H1 (cell line): ENCODE data around the gene ARHGEF39. TPM values are rescaled to one million over a fixed set of nuclear protein-coding genes. Genes with fewer than 3 reads are reported as not detected.

Source experiments
- CTCF ChIA-PET: fragments of 300-600 bp; sonication (Branson Sonifier 250); formaldehyde crosslinking; loops from one replicate; lab custom pipeline; 2021; ENCODE audit not compliant: partially characterized antibody; lab: Charles Lee
- POLR2A ChIA-PET: fragments of 300-600 bp; sonication (Branson Sonifier 250); formaldehyde crosslinking; loops from one replicate; lab custom pipeline; 2021; ENCODE audit warnings: inconsistent platforms; ENCODE audit not compliant: partially characterized antibody; lab: Charles Lee
- DNase-seq, 2 experiments: peaks; one replicate each; pipeline versions ENCODE4 v3.0.0 to v3.0.0-alpha.2; 2010 to 2022; ENCODE audit warnings: low spot score in 2 of 2, low read depth in 1 of 2, mixed read lengths in 1 of 2
- FAIRE-seq: peaks from 2 replicates; lab custom pipeline; 2011; peaks lifted over from hg19 to GRCh38; lab: Jason Lieb, UNC
- H2AFZ ChIP-seq: 2 replicates; pipeline ENCODE4 v1.8.1; 2012; ENCODE audit warnings: low read length, inconsistent platforms
- H2AK5ac ChIP-seq: 2 replicates; pipeline ENCODE4 v1.6.1; 2013; ENCODE audit warnings: low read depth, low read length
- H2BK120ac ChIP-seq: replicated peaks from 2 replicates; pipeline ENCODE3; 2013; ENCODE audit warnings: low read depth, low read length, inconsistent platforms
- H2BK12ac ChIP-seq: 2 replicates; pipeline ENCODE4 v1.6.1; 2013; ENCODE audit warnings: low read depth, low read length
- H2BK15ac ChIP-seq: 2 replicates; pipeline ENCODE4 v1.6.1; 2013; ENCODE audit warnings: low read length
- H2BK20ac ChIP-seq: 2 replicates; pipeline ENCODE4 v1.6.1; 2013; ENCODE audit warnings: low read length
- H2BK5ac ChIP-seq: 2 replicates; pipeline ENCODE4 v1.6.1; 2013; ENCODE audit warnings: low read depth, low read length
- H3K14ac ChIP-seq: 2 replicates; pipeline ENCODE4 v1.6.1; 2013; ENCODE audit warnings: inconsistent platforms; ENCODE audit not compliant: insufficient read length
- H3K18ac ChIP-seq: 2 replicates; pipeline ENCODE4 v1.6.1; 2013; ENCODE audit warnings: low read length; ENCODE audit errors: extremely low read depth
- H3K23ac ChIP-seq: 2 replicates; pipeline ENCODE4 v1.6.1; 2013; ENCODE audit warnings: inconsistent platforms; ENCODE audit not compliant: insufficient read length
- H3K23me2 ChIP-seq: 2 replicates; pipeline ENCODE4 v1.6.1; 2013; ENCODE audit warnings: low read depth, low read length
- H3K27ac ChIP-seq: 2 replicates; pipeline ENCODE4 v1.6.1; 2011; ENCODE audit warnings: low read depth, low read length, inconsistent platforms
- H3K27me3 ChIP-seq, 4 experiments: replicated peaks in 1 of 4; 1 replicate in 1 of 4; 2 replicates in 3 of 4; pipeline versions ENCODE4 v1.6.1 to v1.8.1; 2011 to 2013; ENCODE audit warnings: low read length in 3 of 4, mild to moderate bottlenecking in 3 of 4, inconsistent platforms in 2 of 4, mixed read lengths in 2 of 4, moderate library complexity in 1 of 4; ENCODE audit not compliant: control insufficient read depth in 3 of 4, insufficient read depth in 3 of 4; ENCODE audit errors: extremely low read depth in 1 of 4
- H3K36me3 ChIP-seq, 4 experiments: 2 replicates each; pipeline versions ENCODE4 v1.6.1 to v1.8.1; 2011 to 2013; ENCODE audit warnings: mild to moderate bottlenecking in 4 of 4, low read length in 3 of 4, moderate library complexity in 2 of 4, control low read depth in 1 of 4, inconsistent platforms in 1 of 4; ENCODE audit not compliant: insufficient read depth in 4 of 4, control insufficient read depth in 2 of 4
- H3K4ac ChIP-seq: replicated peaks from 2 replicates; pipeline ENCODE3; 2013; ENCODE audit warnings: low read length, low read depth, mixed read lengths, inconsistent platforms; ENCODE audit not compliant: insufficient read length
- H3K4me1 ChIP-seq, 4 experiments: replicated peaks in 1 of 4; 1 replicate in 1 of 4; 2 replicates in 3 of 4; pipeline versions ENCODE4 v1.6.1 to v1.8.1; 2011 to 2013; ENCODE audit warnings: low read length in 3 of 4, inconsistent platforms in 2 of 4, mixed read lengths in 1 of 4; ENCODE audit not compliant: insufficient read depth in 4 of 4, control insufficient read depth in 3 of 4
- H3K4me2 ChIP-seq, 2 experiments: 2 replicates each; pipeline versions ENCODE4 v1.6.1 to v1.8.1; 2011 to 2013; ENCODE audit warnings: low read depth in 2 of 2, low read length in 2 of 2, control low read depth in 1 of 2, inconsistent platforms in 1 of 2, mild to moderate bottlenecking in 1 of 2; ENCODE audit not compliant: insufficient read depth in 1 of 2
- H3K4me3 ChIP-seq, 4 experiments: fragments of 200-600, 300-600 bp in 1 of 4; sonication (generic), shearing (Covaris generic), sonication (Bioruptor Twin) in 1 of 4; 2 replicates each; pipeline versions ENCODE4 v1.5.1 to v1.8.1; 2011 to 2016; ENCODE audit warnings: low read length in 4 of 4, low read depth in 3 of 4, control low read depth in 2 of 4, inconsistent platforms in 2 of 4, mild to moderate bottlenecking in 2 of 4, mixed read lengths in 1 of 4, moderate library complexity in 1 of 4; ENCODE audit not compliant: insufficient read depth in 2 of 4; ENCODE audit errors: extremely low read depth in 1 of 4
- H3K56ac ChIP-seq: replicated peaks from 2 replicates; pipeline ENCODE3; 2013; ENCODE audit warnings: low read depth, mild to moderate bottlenecking, mixed read lengths, low read length, inconsistent platforms; ENCODE audit not compliant: insufficient read length
- H3K79me1 ChIP-seq: 2 replicates; pipeline ENCODE4 v1.6.1; 2013; ENCODE audit warnings: low read depth, low read length, control low read depth
- H3K79me2 ChIP-seq, 2 experiments: 2 replicates each; pipeline versions ENCODE4 v1.6.1 to v1.8.1; 2012 to 2013; ENCODE audit warnings: low read length in 2 of 2, mild to moderate bottlenecking in 2 of 2, inconsistent platforms in 1 of 2; ENCODE audit not compliant: insufficient read depth in 2 of 2, control insufficient read depth in 1 of 2
- H3K9ac ChIP-seq, 4 experiments: replicated peaks in 1 of 4; 1 replicate in 1 of 4; 2 replicates in 3 of 4; pipeline versions ENCODE4 v1.6.1 to v1.8.1; 2011 to 2013; ENCODE audit warnings: low read depth in 3 of 4, low read length in 3 of 4, control low read depth in 2 of 4, mild to moderate bottlenecking in 2 of 4, moderate library complexity in 2 of 4, inconsistent platforms in 1 of 4; ENCODE audit errors: extremely low read depth in 1 of 4
- H3K9me3 ChIP-seq, 2 experiments: 2 replicates each; pipeline versions ENCODE4 v1.6.1 to v1.8.1; 2012 to 2013; ENCODE audit warnings: mild to moderate bottlenecking in 2 of 2, moderate library complexity in 2 of 2, control low read depth in 1 of 2, inconsistent platforms in 1 of 2, low read depth in 1 of 2, low read length in 1 of 2, mixed read lengths in 1 of 2; ENCODE audit not compliant: insufficient read depth in 2 of 2
- H4K20me1 ChIP-seq, 2 experiments: replicated peaks in 1 of 2; 2 replicates each; pipeline versions ENCODE3 to v1.8.1; 2011 to 2013; ENCODE audit warnings: inconsistent platforms in 2 of 2, low read length in 2 of 2, mild to moderate bottlenecking in 1 of 2; ENCODE audit not compliant: insufficient read depth in 2 of 2, control insufficient read depth in 1 of 2
- H4K5ac ChIP-seq: 2 replicates; pipeline ENCODE4 v1.6.1; 2013; ENCODE audit warnings: low read length, low read depth, mixed read lengths, inconsistent platforms; ENCODE audit not compliant: insufficient read length
- H4K8ac ChIP-seq: 2 replicates; pipeline ENCODE4 v1.8.0; 2013; ENCODE audit warnings: mild to moderate bottlenecking, moderate library complexity, low read length, inconsistent platforms; ENCODE audit not compliant: insufficient read depth; ENCODE audit errors: extremely low read depth
- H4K91ac ChIP-seq: replicated peaks from 2 replicates; pipeline ENCODE3; 2013; ENCODE audit warnings: low read length, mixed read lengths, inconsistent platforms; ENCODE audit not compliant: insufficient read length
- BCL11A ChIP-seq, 2 experiments: IDR thresholded peaks; one replicate each; pipeline ENCODE4 v1.6.1; 2011; ENCODE audit warnings: low read depth in 2 of 2, low read length in 2 of 2, mild to moderate bottlenecking in 2 of 2
- CBX5 ChIP-seq: fragments of 300-800, 300-1000 bp; sonication (generic); IDR thresholded peaks from 2 replicates; pipeline ENCODE4 v1.7.1; 2016; ENCODE audit warnings: antibody characterized with exemption, low read length, low read depth
- HDAC2 ChIP-seq, 2 experiments: fragments of 300-600 bp in 1 of 2; sonication (generic) in 1 of 2; IDR thresholded peaks; 2 replicates each; pipeline ENCODE4 v1.6.1; 2011 to 2012; ENCODE audit warnings: low read depth in 2 of 2, low read length in 2 of 2, mild to moderate bottlenecking in 2 of 2, moderate library complexity in 2 of 2, borderline replicate concordance in 1 of 2, inconsistent platforms in 1 of 2
- RBBP5 ChIP-seq: IDR thresholded peaks from 2 replicates; pipeline ENCODE4 v1.7.1; 2012; ENCODE audit warnings: low read depth, mild to moderate bottlenecking, inconsistent platforms, low read length, moderate library complexity, borderline replicate concordance
- RFX5 ChIP-seq: IDR thresholded peaks from 2 replicates; pipeline ENCODE4 v1.6.1; 2011; ENCODE audit warnings: low read depth, low read length, improper control_type of control experiment, borderline replicate concordance
- RNF2 ChIP-seq: fragments of 200-900, 300-1000 bp; sonication (generic); IDR thresholded peaks from 2 replicates; pipeline ENCODE4 v1.7.1; 2016; ENCODE audit warnings: borderline replicate concordance, low read depth, mild to moderate bottlenecking, antibody characterized with exemption, low read length; ENCODE audit not compliant: poor library complexity, severe bottlenecking; ENCODE audit errors: missing control alignments
- TAF1 ChIP-seq: IDR thresholded peaks from 2 replicates; pipeline ENCODE4 v1.6.1; 2011; ENCODE audit warnings: mild to moderate bottlenecking, low read depth, low read length
- TBP ChIP-seq: IDR thresholded peaks from 2 replicates; pipeline ENCODE4 v1.6.1; 2011; ENCODE audit warnings: low read depth, low read length, improper control_type of control experiment
- WGBS, 2 experiments: shearing (Covaris generic) in 1 of 2; methylation state at CpG; one replicate each; pipeline versions ENCODE4 v1.1.6 to v1.1.7; 2013 to 2015; ENCODE audit warnings: low lambda C conversion rate in 2 of 2, mixed read lengths in 2 of 2, inconsistent platforms in 1 of 2, low coverage in 1 of 2, missing lambda C conversion rate in 1 of 2; ENCODE audit not compliant: insufficient replicate concordance in 2 of 2, insufficient coverage in 1 of 2, insufficient read length in 1 of 2; ENCODE audit errors: extremely low coverage in 1 of 2, missing lambda C conversion rate in 1 of 2; 5-methylcytosine and 5-hydroxymethylcytosine counted together
- polyA plus RNA-seq, 7 experiments: library from polyadenylated mRNA; depleted of rRNA in 3 of 7; stranded (reverse) in 5 of 7; unstranded in 2 of 7; fragments of >200 nt in 5 of 7; fragments of 200-250 nt in 2 of 7; gene quantifications; 1 replicate in 5 of 7; 2 replicates in 1 of 7; 4 replicates in 1 of 7; pipeline versions ENCODE4 v1.2.1 to v1.2.3, GENCODE V29; 2011 to 2013; ENCODE audit warnings: missing spikeins in 2 of 7, mixed read lengths in 2 of 7
- total RNA-seq: library from RNA; stranded (reverse); fragmentation: NEBNext Ultra II Directional; extraction: Animal tissue kit (Norgen Biotek cat#: 25700); gene quantifications from 2 replicates; pipeline ENCODE4 v1.2.1, GENCODE V29; 2021

The ARHGEF39 gene
- total and polyA plus RNA-seq, 2 of the 8 experiments (the other 6 are each of a cell fraction or from before 2014, with no cell fraction given) = 18.6 to 18.7 TPM

DNA sequence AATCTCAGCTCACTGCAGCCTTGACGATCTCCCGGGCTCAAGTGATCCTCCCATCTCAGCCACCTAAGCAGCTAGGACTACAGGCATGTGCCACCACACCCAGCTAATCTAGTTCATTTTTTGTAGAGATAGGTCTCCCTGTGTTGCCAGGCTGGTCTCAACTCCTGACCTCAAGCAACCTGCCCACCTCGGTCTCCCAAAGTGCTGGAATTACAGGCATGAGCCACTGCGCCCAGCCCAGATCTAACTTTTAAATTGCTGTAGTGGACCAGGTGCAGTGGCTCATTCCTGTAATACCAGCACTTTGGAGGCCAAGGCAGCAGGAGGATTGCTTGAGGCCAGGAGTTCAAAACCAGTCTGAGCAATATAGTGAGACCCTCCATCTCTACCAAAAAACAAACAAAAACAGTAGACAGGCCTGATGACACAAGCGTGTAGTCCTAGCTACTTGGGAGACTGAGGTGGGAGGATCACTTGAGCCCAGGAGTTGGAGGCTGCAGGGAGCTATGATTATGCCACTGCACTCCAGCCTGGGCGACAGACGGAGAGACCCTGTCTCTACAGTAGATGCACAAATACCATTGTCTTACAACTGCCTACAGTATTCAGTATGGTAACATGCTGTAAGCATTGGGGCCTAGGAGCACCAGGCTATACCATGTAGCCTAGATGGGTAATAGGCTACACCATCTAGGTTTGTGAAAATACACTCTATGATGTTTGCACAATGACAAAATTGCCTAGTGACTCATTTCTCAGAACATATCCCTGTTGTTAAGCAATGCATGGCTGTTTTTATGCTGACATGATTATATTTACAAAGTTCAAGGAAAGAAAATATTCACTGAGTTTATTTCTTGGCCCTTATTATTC, 12.8 kb downstream of the ARHGEF39 start:
- Histone ChIP-seq H3K4ac (no peak overlapping the region), H3K79me2 (no peaks in the 10 kb centered on the region), H3K27me3 (peaks cover 0 to 7% (median 0%) of the 10 kb centered on the region in 4 experiments; a peak in 1 of 7 replicates)
- POLR2A ChIA-PET = interaction anchor here (0.8 to 1.4 kb wide), 3 partner anchors 28 to 49 kb away, joined by 3 read pairs; no protein-coding TSS in a partner anchor
- CTCF ChIA-PET = interaction anchor here (1.0 to 15.9 kb wide), 8 partner anchors 9 to 80 kb away, joined by 3 to 347 read pairs (median 18); partner anchors contain the start of genes ARHGEF39, CCDC107, CD72 and CREB3
- TF ChIP-seq HDAC2 (IDR thresholded peaks at IDR 0.05; ENCODE audit: borderline replicate concordance in 1 of 2, low read depth in 2 of 2, low read length in 2 of 2) = no peak
- TF ChIP-seq RBBP5 = no peak
- no peak for TF ChIP-seq RNF2
- no peak for TF ChIP-seq TBP
- TF ChIP-seq CBX5 = no peak
- TF ChIP-seq RFX5 = no peak
- TF ChIP-seq TAF1 = no peak
- TF ChIP-seq BCL11A (IDR thresholded peaks at IDR 0.05; ENCODE audit: low read depth in 2 of 2, low read length in 2 of 2) = no peak
- TF ChIP-seq, all 59 proteins: peak for 0
- H2BK120ac ChIP-seq = no peak overlapping the region
- no peak overlapping the region for H3K56ac ChIP-seq
- no peak overlapping the region for H2BK5ac ChIP-seq
- H2BK12ac ChIP-seq = peak overlapping the region; percentile 80; the same call in 1 of the 2 replicates
- 92% methylated on average over 7 of the region's 7 CpGs; no CpG with 5 or more reads in 1 of the 2 experiments for WGBS, 2 experiments
- no peaks in the 10 kb centered on the region for H3K79me1 ChIP-seq
- FAIRE-seq (no peak), DNase-seq (no peak)
- no peaks in the 10 kb centered on the region for H4K20me1 ChIP-seq
- H2BK20ac ChIP-seq = peak overlapping the region; percentile 64; the same call in 1 of the 2 replicates
- H2BK15ac ChIP-seq = 0 out of 2 replicates have a peak overlapping the region, but pooled peaks have one; percentile 32
- no peak overlapping the region for H2AFZ ChIP-seq
- no peak overlapping the region for H4K8ac ChIP-seq
- H3K4me1 ChIP-seq = peaks cover 2 to 17% (median 12%) of the 10 kb centered on the region in 4 experiments; a peak in 6 of 7 replicates
- no peak overlapping the region for H3K23ac ChIP-seq
- H2AK5ac ChIP-seq = no peak overlapping the region
- no peak overlapping the region; a peak in 1 of 7 replicates for H3K9ac ChIP-seq
- peaks cover 8% of the 10 kb centered on the region for H3K23me2 ChIP-seq
- no peak overlapping the region for H3K27ac ChIP-seq
- H4K5ac ChIP-seq = no peak overlapping the region
- H4K91ac ChIP-seq = no peak overlapping the region
- no peak overlapping the region for H3K18ac ChIP-seq
- H3K4me2 ChIP-seq = no peak overlapping the region
- no peak overlapping the region for H3K4me3 ChIP-seq
- no peaks in the 10 kb centered on the region for H3K9me3 ChIP-seq
- H3K36me3 ChIP-seq = no peaks in the 10 kb centered on the region
- H3K14ac ChIP-seq = no peak overlapping the region
